NOMO-1 treated with dmso at 0.1 percent for 144 hours (cell line): Measurements from ENCODE around the gene CHST8.

Source experiments
- DNase-seq: peaks from one replicate; lab custom pipeline; 2025; ENCODE audit not compliant: unreplicated experiment; lab: John Stamatoyannopoulos, UW

The CHST8 gene

GRCh38 chr19:33730858-33731607 is 109.3 kb downstream of the CHST8 start:
- DNase-seq: no peak

- DNase-seq: no peak
Measured at GRCh38 chr19:33731881-33732280, 110.1 kb downstream of the CHST8 start.

- DNase-seq: no peak
Measured at GRCh38 chr19:33734913-33735312, 113.2 kb downstream of the CHST8 start.

- no peak for DNase-seq
Measured at GRCh38 chr19:33736158-33736557, 114.4 kb downstream of the CHST8 start.

- no peak for DNase-seq
Measured at GRCh38 chr19:33736787-33737186, 115.0 kb downstream of the CHST8 start.

- no peak for DNase-seq
Measured at GRCh38 chr19:33737681-33738371, 116.1 kb downstream of the CHST8 start.

- DNase-seq: no peak
Measured at GRCh38 chr19:33740811-33741396, 119.2 kb downstream of the CHST8 start.

GRCh38 chr19:33745297-33745696 is 123.5 kb downstream of the CHST8 start:
- no peak for DNase-seq

GRCh38 chr19:33746159-33746558 is 124.4 kb downstream of the CHST8 start:
- DNase-seq: no peak

GRCh38 chr19:33747273-33747672 is 125.5 kb downstream of the CHST8 start:
- no peak for DNase-seq

- no peak for DNase-seq
Measured at GRCh38 chr19:33748231-33748630, 126.5 kb downstream of the CHST8 start.

- DNase-seq: no peak
Measured at GRCh38 chr19:33749016-33749415, 127.3 kb downstream of the CHST8 start.

GRCh38 chr19:33749619-33750175 is 127.9 kb downstream of the CHST8 start:
- DNase-seq: no peak

GRCh38 chr19:33750587-33751435 is 129.1 kb downstream of the CHST8 start:
- no peak for DNase-seq

GRCh38 chr19:33751436-33751770 is 129.7 kb downstream of the CHST8 start:
- DNase-seq: no peak

- no peak for DNase-seq
Measured at GRCh38 chr19:33752018-33752800, 130.5 kb downstream of the CHST8 start.

GRCh38 chr19:33752945-33753344 is 131.2 kb downstream of the CHST8 start:
- DNase-seq: no peak

GRCh38 chr19:33754361-33754760 is 132.6 kb downstream of the CHST8 start:
- no peak for DNase-seq

- no peak for DNase-seq
Measured at GRCh38 chr19:33755099-33756035, 133.6 kb downstream of the CHST8 start.
